H1 (cell line): ENCODE measurements around the gene SSBP3. TPM values are rescaled to one million over a fixed set of nuclear protein-coding genes. Genes with fewer than 3 reads are reported as not detected.

ENCODE experiments used
- CTCF ChIA-PET: fragments of 300-600 bp; sonication (Branson Sonifier 250); formaldehyde crosslinking; loops from one replicate; lab custom pipeline; 2021; ENCODE audit not compliant: partially characterized antibody; lab: Charles Lee
- POLR2A ChIA-PET: fragments of 300-600 bp; sonication (Branson Sonifier 250); formaldehyde crosslinking; loops from one replicate; lab custom pipeline; 2021; ENCODE audit warnings: inconsistent platforms; ENCODE audit not compliant: partially characterized antibody; lab: Charles Lee
- DNase-seq, 2 experiments: peaks; one replicate each; pipeline versions ENCODE4 v3.0.0 to v3.0.0-alpha.2; 2010 to 2022; ENCODE audit warnings: low spot score in 2 of 2, low read depth in 1 of 2, mixed read lengths in 1 of 2
- FAIRE-seq: peaks from 2 replicates; lab custom pipeline; 2011; peaks lifted over from hg19 to GRCh38; lab: Jason Lieb, UNC
- H2AFZ ChIP-seq: 2 replicates; pipeline ENCODE4 v1.8.1; 2012; ENCODE audit warnings: low read length, inconsistent platforms
- H2AK5ac ChIP-seq: 2 replicates; pipeline ENCODE4 v1.6.1; 2013; ENCODE audit warnings: low read depth, low read length
- H2BK120ac ChIP-seq: replicated peaks from 2 replicates; pipeline ENCODE3; 2013; ENCODE audit warnings: low read depth, low read length, inconsistent platforms
- H2BK12ac ChIP-seq: 2 replicates; pipeline ENCODE4 v1.6.1; 2013; ENCODE audit warnings: low read depth, low read length
- H2BK15ac ChIP-seq: 2 replicates; pipeline ENCODE4 v1.6.1; 2013; ENCODE audit warnings: low read length
- H2BK20ac ChIP-seq: 2 replicates; pipeline ENCODE4 v1.6.1; 2013; ENCODE audit warnings: low read length
- H2BK5ac ChIP-seq: 2 replicates; pipeline ENCODE4 v1.6.1; 2013; ENCODE audit warnings: low read depth, low read length
- H3K14ac ChIP-seq: 2 replicates; pipeline ENCODE4 v1.6.1; 2013; ENCODE audit warnings: inconsistent platforms; ENCODE audit not compliant: insufficient read length
- H3K18ac ChIP-seq: 2 replicates; pipeline ENCODE4 v1.6.1; 2013; ENCODE audit warnings: low read length; ENCODE audit errors: extremely low read depth
- H3K23ac ChIP-seq: 2 replicates; pipeline ENCODE4 v1.6.1; 2013; ENCODE audit warnings: inconsistent platforms; ENCODE audit not compliant: insufficient read length
- H3K23me2 ChIP-seq: 2 replicates; pipeline ENCODE4 v1.6.1; 2013; ENCODE audit warnings: low read depth, low read length
- H3K27ac ChIP-seq: 2 replicates; pipeline ENCODE4 v1.6.1; 2011; ENCODE audit warnings: low read depth, low read length, inconsistent platforms
- H3K27me3 ChIP-seq, 4 experiments: replicated peaks in 1 of 4; 1 replicate in 1 of 4; 2 replicates in 3 of 4; pipeline versions ENCODE4 v1.6.1 to v1.8.1; 2011 to 2013; ENCODE audit warnings: low read length in 3 of 4, mild to moderate bottlenecking in 3 of 4, inconsistent platforms in 2 of 4, mixed read lengths in 2 of 4, moderate library complexity in 1 of 4; ENCODE audit not compliant: control insufficient read depth in 3 of 4, insufficient read depth in 3 of 4; ENCODE audit errors: extremely low read depth in 1 of 4
- H3K36me3 ChIP-seq, 4 experiments: 2 replicates each; pipeline versions ENCODE4 v1.6.1 to v1.8.1; 2011 to 2013; ENCODE audit warnings: mild to moderate bottlenecking in 4 of 4, low read length in 3 of 4, moderate library complexity in 2 of 4, control low read depth in 1 of 4, inconsistent platforms in 1 of 4; ENCODE audit not compliant: insufficient read depth in 4 of 4, control insufficient read depth in 2 of 4
- H3K4ac ChIP-seq: replicated peaks from 2 replicates; pipeline ENCODE3; 2013; ENCODE audit warnings: low read length, low read depth, mixed read lengths, inconsistent platforms; ENCODE audit not compliant: insufficient read length
- H3K4me1 ChIP-seq, 4 experiments: replicated peaks in 1 of 4; 1 replicate in 1 of 4; 2 replicates in 3 of 4; pipeline versions ENCODE4 v1.6.1 to v1.8.1; 2011 to 2013; ENCODE audit warnings: low read length in 3 of 4, inconsistent platforms in 2 of 4, mixed read lengths in 1 of 4; ENCODE audit not compliant: insufficient read depth in 4 of 4, control insufficient read depth in 3 of 4
- H3K4me2 ChIP-seq, 2 experiments: 2 replicates each; pipeline versions ENCODE4 v1.6.1 to v1.8.1; 2011 to 2013; ENCODE audit warnings: low read depth in 2 of 2, low read length in 2 of 2, control low read depth in 1 of 2, inconsistent platforms in 1 of 2, mild to moderate bottlenecking in 1 of 2; ENCODE audit not compliant: insufficient read depth in 1 of 2
- H3K4me3 ChIP-seq, 4 experiments: fragments of 200-600, 300-600 bp in 1 of 4; sonication (generic), shearing (Covaris generic), sonication (Bioruptor Twin) in 1 of 4; 2 replicates each; pipeline versions ENCODE4 v1.5.1 to v1.8.1; 2011 to 2016; ENCODE audit warnings: low read length in 4 of 4, low read depth in 3 of 4, control low read depth in 2 of 4, inconsistent platforms in 2 of 4, mild to moderate bottlenecking in 2 of 4, mixed read lengths in 1 of 4, moderate library complexity in 1 of 4; ENCODE audit not compliant: insufficient read depth in 2 of 4; ENCODE audit errors: extremely low read depth in 1 of 4
- H3K56ac ChIP-seq: replicated peaks from 2 replicates; pipeline ENCODE3; 2013; ENCODE audit warnings: low read depth, mild to moderate bottlenecking, mixed read lengths, low read length, inconsistent platforms; ENCODE audit not compliant: insufficient read length
- H3K79me1 ChIP-seq: 2 replicates; pipeline ENCODE4 v1.6.1; 2013; ENCODE audit warnings: low read depth, low read length, control low read depth
- H3K79me2 ChIP-seq, 2 experiments: 2 replicates each; pipeline versions ENCODE4 v1.6.1 to v1.8.1; 2012 to 2013; ENCODE audit warnings: low read length in 2 of 2, mild to moderate bottlenecking in 2 of 2, inconsistent platforms in 1 of 2; ENCODE audit not compliant: insufficient read depth in 2 of 2, control insufficient read depth in 1 of 2
- H3K9ac ChIP-seq, 4 experiments: replicated peaks in 1 of 4; 1 replicate in 1 of 4; 2 replicates in 3 of 4; pipeline versions ENCODE4 v1.6.1 to v1.8.1; 2011 to 2013; ENCODE audit warnings: low read depth in 3 of 4, low read length in 3 of 4, control low read depth in 2 of 4, mild to moderate bottlenecking in 2 of 4, moderate library complexity in 2 of 4, inconsistent platforms in 1 of 4; ENCODE audit errors: extremely low read depth in 1 of 4
- H3K9me3 ChIP-seq, 2 experiments: 2 replicates each; pipeline versions ENCODE4 v1.6.1 to v1.8.1; 2012 to 2013; ENCODE audit warnings: mild to moderate bottlenecking in 2 of 2, moderate library complexity in 2 of 2, control low read depth in 1 of 2, inconsistent platforms in 1 of 2, low read depth in 1 of 2, low read length in 1 of 2, mixed read lengths in 1 of 2; ENCODE audit not compliant: insufficient read depth in 2 of 2
- H4K20me1 ChIP-seq, 2 experiments: replicated peaks in 1 of 2; 2 replicates each; pipeline versions ENCODE3 to v1.8.1; 2011 to 2013; ENCODE audit warnings: inconsistent platforms in 2 of 2, low read length in 2 of 2, mild to moderate bottlenecking in 1 of 2; ENCODE audit not compliant: insufficient read depth in 2 of 2, control insufficient read depth in 1 of 2
- H4K5ac ChIP-seq: 2 replicates; pipeline ENCODE4 v1.6.1; 2013; ENCODE audit warnings: low read length, low read depth, mixed read lengths, inconsistent platforms; ENCODE audit not compliant: insufficient read length
- H4K8ac ChIP-seq: 2 replicates; pipeline ENCODE4 v1.8.0; 2013; ENCODE audit warnings: mild to moderate bottlenecking, moderate library complexity, low read length, inconsistent platforms; ENCODE audit not compliant: insufficient read depth; ENCODE audit errors: extremely low read depth
- H4K91ac ChIP-seq: replicated peaks from 2 replicates; pipeline ENCODE3; 2013; ENCODE audit warnings: low read length, mixed read lengths, inconsistent platforms; ENCODE audit not compliant: insufficient read length
- CBX5 ChIP-seq: fragments of 300-800, 300-1000 bp; sonication (generic); IDR thresholded peaks from 2 replicates; pipeline ENCODE4 v1.7.1; 2016; ENCODE audit warnings: antibody characterized with exemption, low read length, low read depth
- POLR2AphosphoS5 ChIP-seq: IDR thresholded peaks from 2 replicates; pipeline ENCODE4 v1.6.1; 2011; ENCODE audit warnings: low read depth, low read length
- WGBS, 2 experiments: shearing (Covaris generic) in 1 of 2; methylation state at CpG; one replicate each; pipeline versions ENCODE4 v1.1.6 to v1.1.7; 2013 to 2015; ENCODE audit warnings: low lambda C conversion rate in 2 of 2, mixed read lengths in 2 of 2, inconsistent platforms in 1 of 2, low coverage in 1 of 2, missing lambda C conversion rate in 1 of 2; ENCODE audit not compliant: insufficient replicate concordance in 2 of 2, insufficient coverage in 1 of 2, insufficient read length in 1 of 2; ENCODE audit errors: extremely low coverage in 1 of 2, missing lambda C conversion rate in 1 of 2; 5-methylcytosine and 5-hydroxymethylcytosine counted together
- polyA plus RNA-seq, 7 experiments: library from polyadenylated mRNA; depleted of rRNA in 3 of 7; stranded (reverse) in 5 of 7; unstranded in 2 of 7; fragments of >200 nt in 5 of 7; fragments of 200-250 nt in 2 of 7; gene quantifications; 1 replicate in 5 of 7; 2 replicates in 1 of 7; 4 replicates in 1 of 7; pipeline versions ENCODE4 v1.2.1 to v1.2.3, GENCODE V29; 2011 to 2013; ENCODE audit warnings: missing spikeins in 2 of 7, mixed read lengths in 2 of 7
- total RNA-seq: library from RNA; stranded (reverse); fragmentation: NEBNext Ultra II Directional; extraction: Animal tissue kit (Norgen Biotek cat#: 25700); gene quantifications from 2 replicates; pipeline ENCODE4 v1.2.1, GENCODE V29; 2021

Gene SSBP3
- total and polyA plus RNA-seq, 2 of the 8 experiments (the other 6 are each of a cell fraction or from before 2014, with no cell fraction given) = 99.7 to 133 TPM

- no peak overlapping the region for H3K14ac ChIP-seq
- TF ChIP-seq CBX5 (no peak), POLR2AphosphoS5 (0 out of 2 replicates have a peak, but pooled peaks have one; percentile 28)
- no peak overlapping the region for H3K4ac ChIP-seq
- no peak overlapping the region for H3K4me3 ChIP-seq
- H3K4me2 ChIP-seq = no peak overlapping the region
- H3K27me3 ChIP-seq = no peaks in the 10 kb centered on the region
- ChIA-PET POLR2A (interaction anchor here (0.7 to 5.3 kb wide), 3 partner anchors 26 to 179 kb away, joined by 3 to 20 read pairs (median 4); partner anchors contain the start of genes CYB5RL, MRPL37 and SSBP3), CTCF (interaction anchor here (0.6 to 3.0 kb wide), 14 partner anchors 7 to 273 kb away, joined by 3 to 10 read pairs (median 4); no protein-coding TSS in a partner anchor)
- H4K8ac ChIP-seq = peak overlapping the region; percentile 48; the same call in 1 of the 2 replicates
- DNase-seq = no peak
- no peak overlapping the region for H2BK120ac ChIP-seq
- H2BK15ac ChIP-seq = no peak overlapping the region
- H4K91ac ChIP-seq = no peak overlapping the region
- H2BK20ac ChIP-seq = no peak overlapping the region
- no peak overlapping the region for H2BK5ac ChIP-seq
- no peak overlapping the region for H2AFZ ChIP-seq
- H3K23me2 ChIP-seq = no peaks in the 10 kb centered on the region
- no peaks in the 10 kb centered on the region; a peak in 1 of 4 replicates for H3K9me3 ChIP-seq
- no peak overlapping the region for H3K23ac ChIP-seq
- FAIRE-seq = no peak
- no peak overlapping the region for H3K56ac ChIP-seq
- H3K18ac ChIP-seq = no peak overlapping the region
- peaks cover 0 to 10% (median 6%) of the 10 kb centered on the region in 4 experiments; a peak in 3 of 7 replicates for H3K4me1 ChIP-seq
- no peak overlapping the region for H2BK12ac ChIP-seq
- H3K79me1 ChIP-seq = peaks cover 2% of the 10 kb centered on the region; the same call in 1 of the 2 replicates
- 95% methylated on average over 6 of the region's 8 CpGs; no CpG with 5 or more reads in 1 of the 2 experiments for WGBS, 2 experiments
- peaks cover 0 to 3% (median 1%) of the 10 kb centered on the region in 4 experiments; a peak in 2 of 8 replicates for H3K36me3 ChIP-seq
- H3K27ac ChIP-seq = no peak overlapping the region
- H3K9ac ChIP-seq = no peak overlapping the region
- H4K20me1 ChIP-seq = peaks cover 0 to 9% of the 10 kb centered on the region in 2 experiments
- no peak overlapping the region for H4K5ac ChIP-seq
- H3K79me2 ChIP-seq = no peaks in the 10 kb centered on the region
- no peak overlapping the region for H2AK5ac ChIP-seq
Measured at GRCh38 chr1:54227091-54227602, 179.0 kb downstream of the SSBP3 start.
